Measurements from ENCODE around the gene IFT27. TPM values are rescaled to one million over a fixed set of nuclear protein-coding genes. Genes with fewer than 3 reads are reported as not detected.

The IFT27 gene
- total and polyA plus RNA-seq, 2 experiments from 2014 or later: 28.5 to 63.5 TPM

GRCh38 chr22:36767035-36767775, 8.7 kb downstream of the IFT27 start (continued):
- TF ChIP-seq ZNF462 (CRISPR knock-in tag; IDR thresholded peaks at IDR 0.05) (no peak), CREB1 (CRISPR knock-in tag; IDR thresholded peaks at IDR 0.05; ENCODE audit: low read depth) (no peak), ZNF331 (CRISPR knock-in tag; IDR thresholded peaks at IDR 0.05; ENCODE audit: low read depth) (no peak), ETS1 (IDR thresholded peaks at IDR 0.05) (no peak), POLR2AphosphoS5 (IDR thresholded peaks at IDR 0.05; ENCODE audit: low read depth) (no peak), NANOG (IDR thresholded peaks at IDR 0.05; ENCODE audit: borderline replicate concordance) (no peak), JUNB (IDR thresholded peaks at IDR 0.05; ENCODE audit: unreplicated experiment) (no peak), STAT1 (IDR thresholded peaks at IDR 0.05; ENCODE audit: unreplicated experiment) (no peak), EZH2 (IDR thresholded peaks at IDR 0.05; ENCODE audit: low read depth, unreplicated experiment) (no peak)
- TF ChIP-seq, protein P1, sequence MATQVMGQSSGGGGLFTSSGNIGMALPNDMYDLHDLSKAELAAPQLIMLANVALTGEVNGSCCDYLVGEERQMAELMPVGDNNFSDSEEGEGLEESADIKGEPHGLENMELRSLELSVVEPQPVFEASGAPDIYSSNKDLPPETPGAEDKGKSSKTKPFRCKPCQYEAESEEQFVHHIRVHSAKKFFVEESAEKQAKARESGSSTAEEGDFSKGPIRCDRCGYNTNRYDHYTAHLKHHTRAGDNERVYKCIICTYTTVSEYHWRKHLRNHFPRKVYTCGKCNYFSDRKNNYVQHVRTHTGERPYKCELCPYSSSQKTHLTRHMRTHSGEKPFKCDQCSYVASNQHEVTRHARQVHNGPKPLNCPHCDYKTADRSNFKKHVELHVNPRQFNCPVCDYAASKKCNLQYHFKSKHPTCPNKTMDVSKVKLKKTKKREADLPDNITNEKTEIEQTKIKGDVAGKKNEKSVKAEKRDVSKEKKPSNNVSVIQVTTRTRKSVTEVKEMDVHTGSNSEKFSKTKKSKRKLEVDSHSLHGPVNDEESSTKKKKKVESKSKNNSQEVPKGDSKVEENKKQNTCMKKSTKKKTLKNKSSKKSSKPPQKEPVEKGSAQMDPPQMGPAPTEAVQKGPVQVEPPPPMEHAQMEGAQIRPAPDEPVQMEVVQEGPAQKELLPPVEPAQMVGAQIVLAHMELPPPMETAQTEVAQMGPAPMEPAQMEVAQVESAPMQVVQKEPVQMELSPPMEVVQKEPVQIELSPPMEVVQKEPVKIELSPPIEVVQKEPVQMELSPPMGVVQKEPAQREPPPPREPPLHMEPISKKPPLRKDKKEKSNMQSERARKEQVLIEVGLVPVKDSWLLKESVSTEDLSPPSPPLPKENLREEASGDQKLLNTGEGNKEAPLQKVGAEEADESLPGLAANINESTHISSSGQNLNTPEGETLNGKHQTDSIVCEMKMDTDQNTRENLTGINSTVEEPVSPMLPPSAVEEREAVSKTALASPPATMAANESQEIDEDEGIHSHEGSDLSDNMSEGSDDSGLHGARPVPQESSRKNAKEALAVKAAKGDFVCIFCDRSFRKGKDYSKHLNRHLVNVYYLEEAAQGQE (IDR thresholded peaks at IDR 0.05; ENCODE audit: unreplicated experiment): no peak

Measured in GM23338 (cell line).